ENCODE measurements around the gene NUDT19.
"Not testable (repeated sequence)": the region's sequence is repeated elsewhere in the genome, so short reads cannot be mapped to it uniquely, and the experiment has no call there.

NUDT19 gene

DNA sequence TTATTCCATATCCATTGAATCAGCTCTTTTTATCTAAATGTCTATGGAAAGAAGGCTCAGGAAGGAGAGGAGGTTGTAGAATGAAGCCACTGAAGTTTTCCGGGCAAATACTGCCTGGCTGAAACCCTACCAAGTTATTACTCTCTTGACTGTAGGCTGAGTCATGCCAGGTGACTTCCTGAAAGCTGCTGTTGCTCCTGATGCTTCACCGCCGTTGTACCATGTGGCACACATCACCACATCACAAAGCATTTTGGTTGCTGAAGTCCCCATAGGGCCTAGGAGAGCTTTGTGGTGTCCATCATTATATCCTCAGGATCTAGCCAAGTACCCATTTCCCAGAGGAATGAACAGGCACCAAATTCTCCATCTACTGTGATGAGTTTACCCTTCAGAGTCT lies 16.8 kb downstream of the NUDT19 start:
- H3K4me3 ChIP-seq (replicated peaks; ENCODE audit: low read depth, low read length): no peak overlapping the region
- TF ChIP-seq, protein P1, sequence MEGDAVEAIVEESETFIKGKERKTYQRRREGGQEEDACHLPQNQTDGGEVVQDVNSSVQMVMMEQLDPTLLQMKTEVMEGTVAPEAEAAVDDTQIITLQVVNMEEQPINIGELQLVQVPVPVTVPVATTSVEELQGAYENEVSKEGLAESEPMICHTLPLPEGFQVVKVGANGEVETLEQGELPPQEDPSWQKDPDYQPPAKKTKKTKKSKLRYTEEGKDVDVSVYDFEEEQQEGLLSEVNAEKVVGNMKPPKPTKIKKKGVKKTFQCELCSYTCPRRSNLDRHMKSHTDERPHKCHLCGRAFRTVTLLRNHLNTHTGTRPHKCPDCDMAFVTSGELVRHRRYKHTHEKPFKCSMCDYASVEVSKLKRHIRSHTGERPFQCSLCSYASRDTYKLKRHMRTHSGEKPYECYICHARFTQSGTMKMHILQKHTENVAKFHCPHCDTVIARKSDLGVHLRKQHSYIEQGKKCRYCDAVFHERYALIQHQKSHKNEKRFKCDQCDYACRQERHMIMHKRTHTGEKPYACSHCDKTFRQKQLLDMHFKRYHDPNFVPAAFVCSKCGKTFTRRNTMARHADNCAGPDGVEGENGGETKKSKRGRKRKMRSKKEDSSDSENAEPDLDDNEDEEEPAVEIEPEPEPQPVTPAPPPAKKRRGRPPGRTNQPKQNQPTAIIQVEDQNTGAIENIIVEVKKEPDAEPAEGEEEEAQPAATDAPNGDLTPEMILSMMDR (IDR thresholded peaks at IDR 0.05; ENCODE audit: insufficient read depth, low read length, poor library complexity, severe bottlenecking): no peak
- DNase-seq (ENCODE audit: extremely low read depth, insufficient read length): no peak
- peaks cover 5% of the 10 kb centered on the region for H3K36me3 ChIP-seq (ENCODE audit: control insufficient read depth, insufficient read depth, low read length)
- H3K27me3 ChIP-seq (replicated peaks; ENCODE audit: control insufficient read depth, insufficient read depth, low read length): no peaks in the 10 kb centered on the region

DNA sequence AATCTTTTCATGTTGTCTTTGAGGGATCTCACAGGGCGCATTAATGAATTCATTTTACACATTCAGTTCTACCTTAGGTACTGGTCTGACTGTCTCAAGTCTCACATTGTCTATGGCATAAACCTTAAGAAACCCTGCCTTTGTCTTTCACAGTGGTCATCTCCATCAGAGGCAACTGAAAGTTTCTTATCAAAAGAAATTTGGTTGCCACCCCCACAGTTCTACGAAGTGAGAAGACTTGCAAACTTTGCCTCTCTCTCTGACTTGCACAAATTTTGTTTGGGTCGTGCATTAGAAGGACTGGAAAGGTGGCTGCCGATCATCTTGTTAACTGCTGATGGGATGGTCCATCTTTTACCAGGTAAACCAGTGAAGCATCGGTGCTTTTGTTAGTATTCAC lies 17.4 kb downstream of the NUDT19 start:
- TF ChIP-seq, protein P1 (IDR thresholded peaks at IDR 0.05; ENCODE audit: insufficient read depth, low read length, poor library complexity, severe bottlenecking): no peak
- no peak for DNase-seq (ENCODE audit: extremely low read depth, insufficient read length)
- Histone ChIP-seq H3K27me3 (replicated peaks; ENCODE audit: control insufficient read depth, insufficient read depth, low read length) (no peaks in the 10 kb centered on the region), H3K4me3 (replicated peaks; ENCODE audit: low read depth, low read length) (no peak overlapping the region), H3K36me3 (ENCODE audit: control insufficient read depth, insufficient read depth, low read length) (peaks cover 5% of the 10 kb centered on the region)

DNA sequence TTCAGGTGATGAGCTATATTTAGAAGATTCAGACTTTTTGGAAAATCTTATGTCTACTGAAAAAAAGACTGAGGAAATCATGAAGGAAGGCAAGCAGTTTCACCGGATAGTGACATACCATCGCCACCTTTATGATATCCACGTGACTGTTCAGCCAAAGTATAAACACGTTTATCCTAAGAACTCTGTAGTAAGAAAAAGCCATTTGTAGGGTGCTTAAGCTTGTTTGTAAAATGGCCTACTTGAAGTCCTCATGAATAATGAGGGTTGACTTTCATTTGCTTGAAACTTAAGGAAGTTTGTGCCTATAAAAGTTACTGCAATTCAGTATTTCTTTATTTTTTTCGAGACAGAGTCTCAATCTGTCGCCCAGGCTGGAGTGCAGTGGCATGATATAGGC lies 20.1 kb downstream of the NUDT19 start:
- H3K36me3 ChIP-seq (ENCODE audit: control insufficient read depth, insufficient read depth, low read length): peaks cover 7% of the 10 kb centered on the region
- TF ChIP-seq, protein P1 (IDR thresholded peaks at IDR 0.05; ENCODE audit: insufficient read depth, low read length, poor library complexity, severe bottlenecking): no peak
- H3K27me3 ChIP-seq (replicated peaks; ENCODE audit: control insufficient read depth, insufficient read depth, low read length): no peaks in the 10 kb centered on the region
- H3K4me3 ChIP-seq (replicated peaks; ENCODE audit: low read depth, low read length): no peak overlapping the region
- DNase-seq (ENCODE audit: extremely low read depth, insufficient read length): no peak

DNA sequence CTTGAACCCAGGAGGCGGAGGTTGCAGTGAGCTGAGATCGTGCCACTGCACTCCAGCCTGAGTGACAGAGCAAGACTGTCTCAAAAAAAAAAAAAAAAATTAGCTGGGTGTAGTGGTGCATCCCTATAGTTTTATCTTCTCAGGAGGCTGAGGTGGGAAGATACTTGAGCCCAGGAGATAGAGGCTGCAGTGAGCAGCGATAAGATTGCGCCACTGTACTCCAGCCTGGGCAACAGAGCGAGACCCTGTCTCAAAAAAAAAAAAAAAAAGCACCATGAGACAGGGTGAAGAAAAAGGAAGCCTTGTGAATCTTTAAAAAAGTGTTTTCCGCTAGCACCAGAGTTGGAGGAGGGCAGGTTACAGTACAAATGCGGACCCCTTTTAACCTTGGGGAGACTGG lies 24.6 kb downstream of the NUDT19 start:
- H3K36me3 ChIP-seq (ENCODE audit: control insufficient read depth, insufficient read depth, low read length); H3K4me3 ChIP-seq (replicated peaks; ENCODE audit: low read depth, low read length); DNase-seq (ENCODE audit: extremely low read depth, insufficient read length); H3K27me3 ChIP-seq (replicated peaks; ENCODE audit: control insufficient read depth, insufficient read depth, low read length): not testable (repeated sequence)

DNA sequence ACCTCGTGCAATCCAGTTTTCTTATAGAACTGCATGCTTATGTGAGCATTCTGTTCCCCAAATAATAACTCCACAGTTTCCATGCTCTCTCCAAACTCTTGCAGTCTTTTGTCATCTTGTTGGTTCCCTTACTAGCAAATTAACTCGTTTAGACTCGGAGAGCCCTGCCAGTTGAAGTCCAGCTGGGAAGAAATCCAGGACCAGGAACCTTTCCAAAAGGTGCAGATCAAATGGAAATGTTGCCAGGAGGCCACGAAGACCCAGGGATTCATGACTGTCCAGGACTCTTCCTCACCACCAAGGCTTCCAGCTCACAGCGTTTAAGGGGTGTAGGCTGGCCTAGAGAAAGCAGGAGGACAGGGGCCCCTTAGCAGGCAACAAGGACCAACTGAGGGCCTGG lies 25.9 kb downstream of the NUDT19 start:
- TF ChIP-seq, protein P1 (IDR thresholded peaks at IDR 0.05; ENCODE audit: insufficient read depth, low read length, poor library complexity, severe bottlenecking): no peak
- no peak for DNase-seq (ENCODE audit: extremely low read depth, insufficient read length)
- Histone ChIP-seq H3K27me3 (replicated peaks; ENCODE audit: control insufficient read depth, insufficient read depth, low read length) (no peaks in the 10 kb centered on the region), H3K4me3 (replicated peaks; ENCODE audit: low read depth, low read length) (no peak overlapping the region), H3K36me3 (ENCODE audit: control insufficient read depth, insufficient read depth, low read length) (peaks cover 2% of the 10 kb centered on the region; the same call in 1 of the 2 replicates)

DNA sequence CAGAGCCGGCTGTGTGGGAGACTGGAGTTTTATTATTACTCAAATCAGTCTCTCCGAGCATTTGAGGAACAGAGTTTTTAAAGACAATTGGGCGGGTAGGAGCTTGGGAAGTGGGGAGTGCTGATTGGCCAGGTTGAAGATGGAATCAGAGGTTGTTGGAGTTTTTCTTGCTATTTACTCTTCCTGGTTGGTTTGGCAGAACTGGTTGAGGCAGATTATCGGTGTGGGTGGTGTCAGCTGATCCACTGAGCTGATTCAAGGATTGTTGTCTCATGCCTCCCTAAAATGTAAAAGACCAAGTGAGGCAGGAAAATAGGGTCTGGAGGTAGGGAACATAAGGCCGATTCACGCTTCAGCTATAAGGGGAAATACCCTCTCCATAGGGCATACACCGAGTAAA lies 26.7 kb downstream of the NUDT19 start:
- no peak for DNase-seq (ENCODE audit: extremely low read depth, insufficient read length)
- H3K36me3 ChIP-seq (ENCODE audit: control insufficient read depth, insufficient read depth, low read length): peaks cover 2% of the 10 kb centered on the region; the same call in 1 of the 2 replicates
- no peak overlapping the region for H3K4me3 ChIP-seq (replicated peaks; ENCODE audit: low read depth, low read length)
- no peaks in the 10 kb centered on the region for H3K27me3 ChIP-seq (replicated peaks; ENCODE audit: control insufficient read depth, insufficient read depth, low read length)
- TF ChIP-seq, protein P1 (IDR thresholded peaks at IDR 0.05; ENCODE audit: insufficient read depth, low read length, poor library complexity, severe bottlenecking): no peak
